ENCODE data around the gene ACSM2B. TPM values are rescaled to one million over a fixed set of nuclear protein-coding genes. Genes with fewer than 3 reads are reported as not detected.
"Not testable (repeated sequence)": the region's sequence is repeated elsewhere in the genome, so short reads cannot be mapped to it uniquely, and the experiment has no call there.

Gene ACSM2B
- total RNA-seq, 1 experiment from 2014 or later: not detected

DNA sequence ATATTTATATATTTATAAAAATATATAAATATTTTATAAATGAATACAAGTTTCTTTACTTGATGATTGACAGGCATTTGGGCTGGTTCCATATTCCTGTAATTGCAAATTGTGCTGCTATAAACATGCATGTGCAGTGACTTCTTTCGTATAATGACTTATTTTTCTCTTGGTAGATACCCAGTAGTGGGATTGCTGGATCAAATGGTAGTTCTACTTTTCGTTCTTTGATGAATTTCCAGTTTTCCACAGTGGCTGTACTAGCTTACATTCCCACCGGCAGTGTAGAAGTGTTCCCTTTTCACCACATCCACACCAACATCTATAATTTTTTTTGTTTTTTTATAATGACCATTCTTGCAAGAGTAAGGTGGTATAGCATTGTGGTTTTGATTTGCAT lies 7.8 kb downstream of the ACSM2B start:
- H3K4me3 ChIP-seq (ENCODE audit: low read depth, low read length, poor library complexity, severe bottlenecking): no peak overlapping the region
- ChIA-PET CTCF (no interaction called here), POLR2A (ENCODE audit: low non-redundant PET) (no interaction called here)
- intact Hi-C loops (cut with micrococcal nuclease; ENCODE audit: unreplicated experiment): no loop called here
- H3K4me1 ChIP-seq (ENCODE audit: insufficient read depth, low read length, poor library complexity, severe bottlenecking): no peaks in the 10 kb centered on the region
- no peak for DNase-seq (ENCODE audit: low spot score)
- TF ChIP-seq, protein P1, sequence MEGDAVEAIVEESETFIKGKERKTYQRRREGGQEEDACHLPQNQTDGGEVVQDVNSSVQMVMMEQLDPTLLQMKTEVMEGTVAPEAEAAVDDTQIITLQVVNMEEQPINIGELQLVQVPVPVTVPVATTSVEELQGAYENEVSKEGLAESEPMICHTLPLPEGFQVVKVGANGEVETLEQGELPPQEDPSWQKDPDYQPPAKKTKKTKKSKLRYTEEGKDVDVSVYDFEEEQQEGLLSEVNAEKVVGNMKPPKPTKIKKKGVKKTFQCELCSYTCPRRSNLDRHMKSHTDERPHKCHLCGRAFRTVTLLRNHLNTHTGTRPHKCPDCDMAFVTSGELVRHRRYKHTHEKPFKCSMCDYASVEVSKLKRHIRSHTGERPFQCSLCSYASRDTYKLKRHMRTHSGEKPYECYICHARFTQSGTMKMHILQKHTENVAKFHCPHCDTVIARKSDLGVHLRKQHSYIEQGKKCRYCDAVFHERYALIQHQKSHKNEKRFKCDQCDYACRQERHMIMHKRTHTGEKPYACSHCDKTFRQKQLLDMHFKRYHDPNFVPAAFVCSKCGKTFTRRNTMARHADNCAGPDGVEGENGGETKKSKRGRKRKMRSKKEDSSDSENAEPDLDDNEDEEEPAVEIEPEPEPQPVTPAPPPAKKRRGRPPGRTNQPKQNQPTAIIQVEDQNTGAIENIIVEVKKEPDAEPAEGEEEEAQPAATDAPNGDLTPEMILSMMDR (conservative IDR thresholded peaks at IDR 0.05; ENCODE audit: low read depth, low read length): no peak
- no peak for TF ChIP-seq EZH2 (IDR thresholded peaks at IDR 0.05; ENCODE audit: borderline replicate concordance, low read depth, low read length, poor library complexity, severe bottlenecking)
- no peaks in the 10 kb centered on the region for H3K36me3 ChIP-seq (ENCODE audit: insufficient read depth, low read length, poor library complexity, severe bottlenecking)
- no peaks in the 10 kb centered on the region for H3K27me3 ChIP-seq (replicated peaks; ENCODE audit: insufficient read depth, low read depth, low read length, poor library complexity)
- BruUV-seq (replicated peaks): no TSS peak
- H3K9me3 ChIP-seq (ENCODE audit: low read depth, low read length, poor library complexity, severe bottlenecking): no peaks in the 10 kb centered on the region
- no peak overlapping the region for H3K27ac ChIP-seq (ENCODE audit: low read depth, low read length, poor library complexity, severe bottlenecking)

DNA sequence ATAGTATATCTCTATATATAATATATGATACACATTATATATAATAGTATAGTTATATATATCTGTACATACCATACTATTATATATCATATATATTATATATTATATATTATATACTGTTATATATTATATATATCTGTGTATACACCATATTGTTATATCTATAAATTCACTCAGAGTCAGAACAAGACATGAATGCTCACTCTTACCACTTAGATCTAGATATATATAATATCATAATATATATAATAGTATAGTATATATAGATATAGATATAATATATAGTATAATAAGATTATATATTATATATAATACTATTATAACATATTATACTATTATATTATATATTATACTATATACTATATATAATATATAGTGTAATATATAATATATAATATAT lies 9.3 kb downstream of the ACSM2B start:
- H3K4me3 ChIP-seq (ENCODE audit: low read depth, low read length, poor library complexity, severe bottlenecking): no peak overlapping the region
- CTCF ChIA-PET: no interaction called here
- POLR2A ChIA-PET (ENCODE audit: low non-redundant PET): no interaction called here
- no peak for DNase-seq (ENCODE audit: low spot score)
- BruUV-seq (replicated peaks): no TSS peak
- no peak for TF ChIP-seq EZH2 (IDR thresholded peaks at IDR 0.05; ENCODE audit: borderline replicate concordance, low read depth, low read length, poor library complexity, severe bottlenecking)
- TF ChIP-seq, protein P1 (conservative IDR thresholded peaks at IDR 0.05; ENCODE audit: low read depth, low read length): no peak
- no peaks in the 10 kb centered on the region for H3K4me1 ChIP-seq (ENCODE audit: insufficient read depth, low read length, poor library complexity, severe bottlenecking)
- H3K27ac ChIP-seq (ENCODE audit: low read depth, low read length, poor library complexity, severe bottlenecking): no peak overlapping the region
- H3K36me3 ChIP-seq (ENCODE audit: insufficient read depth, low read length, poor library complexity, severe bottlenecking): no peaks in the 10 kb centered on the region
- intact Hi-C loops (cut with micrococcal nuclease; ENCODE audit: unreplicated experiment): no loop called here
- no peaks in the 10 kb centered on the region for H3K9me3 ChIP-seq (ENCODE audit: low read depth, low read length, poor library complexity, severe bottlenecking)
- H3K27me3 ChIP-seq (replicated peaks; ENCODE audit: insufficient read depth, low read depth, low read length, poor library complexity): no peaks in the 10 kb centered on the region

DNA sequence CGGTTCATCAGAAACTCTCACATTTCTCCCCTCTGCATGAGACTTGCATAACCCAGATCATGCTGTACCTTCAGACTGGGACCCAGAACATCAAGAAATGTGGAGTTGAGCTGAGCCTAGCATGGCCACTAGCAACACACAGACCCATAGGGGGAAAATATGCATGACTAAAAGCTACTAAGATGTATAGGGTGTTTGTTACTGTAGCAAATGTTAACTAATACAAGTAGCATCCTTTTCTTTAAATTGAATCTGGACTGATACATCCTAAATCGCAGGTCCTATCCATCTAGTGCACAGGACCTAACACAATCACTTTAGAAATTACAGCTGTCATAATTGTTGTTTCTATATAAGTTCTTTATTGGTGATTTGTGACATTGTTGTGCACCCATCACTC lies 10.8 kb downstream of the ACSM2B start:
- POLR2A ChIA-PET (ENCODE audit: low non-redundant PET); intact Hi-C loops (cut with micrococcal nuclease; ENCODE audit: unreplicated experiment); H3K4me3 ChIP-seq (ENCODE audit: low read depth, low read length, poor library complexity, severe bottlenecking); DNase-seq (ENCODE audit: low spot score); H3K27me3 ChIP-seq (replicated peaks; ENCODE audit: insufficient read depth, low read depth, low read length, poor library complexity); H3K9me3 ChIP-seq (ENCODE audit: low read depth, low read length, poor library complexity, severe bottlenecking); H3K27ac ChIP-seq (ENCODE audit: low read depth, low read length, poor library complexity, severe bottlenecking); BruUV-seq (replicated peaks); CTCF ChIA-PET; H3K4me1 ChIP-seq (ENCODE audit: insufficient read depth, low read length, poor library complexity, severe bottlenecking); H3K36me3 ChIP-seq (ENCODE audit: insufficient read depth, low read length, poor library complexity, severe bottlenecking): not testable (repeated sequence)

DNA sequence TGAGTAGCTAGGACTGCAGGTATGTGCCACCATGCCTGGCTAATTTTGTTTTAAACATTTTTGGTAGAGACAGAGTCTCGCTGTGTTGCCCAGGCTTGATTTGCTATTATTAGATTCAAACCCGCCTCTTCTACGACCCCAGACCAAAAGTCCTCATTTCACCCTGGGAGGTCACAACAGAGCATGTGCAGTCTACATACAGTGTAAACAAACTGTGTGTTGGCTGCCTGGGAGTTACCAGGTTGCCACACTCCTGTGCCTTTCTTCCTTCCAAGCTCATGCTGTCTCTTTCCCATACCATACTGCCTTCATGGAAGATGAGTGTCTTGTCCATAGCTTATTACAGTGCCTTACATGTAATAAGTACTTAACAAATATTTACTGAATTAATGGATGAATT lies 11.9 kb downstream of the ACSM2B start:
- H3K4me3 ChIP-seq (ENCODE audit: low read depth, low read length, poor library complexity, severe bottlenecking); H3K36me3 ChIP-seq (ENCODE audit: insufficient read depth, low read length, poor library complexity, severe bottlenecking); H3K9me3 ChIP-seq (ENCODE audit: low read depth, low read length, poor library complexity, severe bottlenecking); intact Hi-C loops (cut with micrococcal nuclease; ENCODE audit: unreplicated experiment); POLR2A ChIA-PET (ENCODE audit: low non-redundant PET); CTCF ChIA-PET; DNase-seq (ENCODE audit: low spot score); BruUV-seq (replicated peaks); H3K27ac ChIP-seq (ENCODE audit: low read depth, low read length, poor library complexity, severe bottlenecking); H3K4me1 ChIP-seq (ENCODE audit: insufficient read depth, low read length, poor library complexity, severe bottlenecking); H3K27me3 ChIP-seq (replicated peaks; ENCODE audit: insufficient read depth, low read depth, low read length, poor library complexity): not testable (repeated sequence)

GRCh38 chr16:20555628-20556027 lies 20.5 kb downstream of the ACSM2B start:
- H3K36me3 ChIP-seq (ENCODE audit: insufficient read depth, low read length, poor library complexity, severe bottlenecking); H3K4me3 ChIP-seq (ENCODE audit: low read depth, low read length, poor library complexity, severe bottlenecking); H3K27me3 ChIP-seq (replicated peaks; ENCODE audit: insufficient read depth, low read depth, low read length, poor library complexity); intact Hi-C loops (cut with micrococcal nuclease; ENCODE audit: unreplicated experiment); H3K27ac ChIP-seq (ENCODE audit: low read depth, low read length, poor library complexity, severe bottlenecking); H3K9me3 ChIP-seq (ENCODE audit: low read depth, low read length, poor library complexity, severe bottlenecking); H3K4me1 ChIP-seq (ENCODE audit: insufficient read depth, low read length, poor library complexity, severe bottlenecking); DNase-seq (ENCODE audit: low spot score); POLR2A ChIA-PET (ENCODE audit: low non-redundant PET); BruUV-seq (replicated peaks); CTCF ChIA-PET: not testable (repeated sequence)

DNA sequence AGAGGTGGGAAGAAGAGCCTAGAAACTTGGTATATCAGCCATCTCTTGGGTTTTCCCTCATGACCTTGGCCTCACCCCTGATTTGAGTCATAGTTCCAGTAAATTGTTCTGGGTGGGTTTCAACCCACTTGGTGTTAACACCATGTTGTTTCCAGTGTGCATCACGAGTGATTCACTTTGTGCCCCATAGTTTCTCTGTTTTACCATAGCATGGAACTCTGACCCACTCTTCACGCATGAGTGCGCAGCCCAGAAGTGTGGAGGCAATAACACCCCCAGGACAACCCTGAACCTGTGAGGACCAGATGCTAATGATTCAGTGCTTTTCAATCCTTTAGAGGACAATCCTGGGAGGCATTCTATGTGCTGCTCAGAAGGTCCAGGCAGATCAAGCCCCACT lies 21.5 kb downstream of the ACSM2B start:
- H3K27ac ChIP-seq (ENCODE audit: low read depth, low read length, poor library complexity, severe bottlenecking); H3K4me1 ChIP-seq (ENCODE audit: insufficient read depth, low read length, poor library complexity, severe bottlenecking); POLR2A ChIA-PET (ENCODE audit: low non-redundant PET); H3K9me3 ChIP-seq (ENCODE audit: low read depth, low read length, poor library complexity, severe bottlenecking); intact Hi-C loops (cut with micrococcal nuclease; ENCODE audit: unreplicated experiment); DNase-seq (ENCODE audit: low spot score); BruUV-seq (replicated peaks); H3K4me3 ChIP-seq (ENCODE audit: low read depth, low read length, poor library complexity, severe bottlenecking); H3K36me3 ChIP-seq (ENCODE audit: insufficient read depth, low read length, poor library complexity, severe bottlenecking); CTCF ChIA-PET; H3K27me3 ChIP-seq (replicated peaks; ENCODE audit: insufficient read depth, low read depth, low read length, poor library complexity): not testable (repeated sequence)
